ENCODE results near the gene CHI3L1.

Gene CHI3L1

GRCh38 chr1:203129501-203130231, 56.8 kb downstream of the CHI3L1 start:
- no peak for DNase-seq
